ENCODE measurements around the gene TPX2.

Gene TPX2

GRCh38 chr20:31833130-31833930 lies 94.2 kb downstream of the TPX2 start:
- peak; percentile 77 for DNase-seq
- no peak for ATAC-seq

GRCh38 chr20:31833931-31834521 lies 94.9 kb downstream of the TPX2 start:
- Mint-ChIP-seq H3K4me3 (no peak overlapping the region), H3K36me3 (ENCODE audit: low read depth) (no peaks in the 10 kb centered on the region), H3K27ac (no peak overlapping the region), H3K9me3 (no peaks in the 10 kb centered on the region), H3K27me3 (no peaks in the 10 kb centered on the region), H3K4me1 (peaks cover 7% of the 10 kb centered on the region)
- ATAC-seq (no peak), DNase-seq (no peak)

More at GRCh38 chr20:31833130-31833930, 94.2 kb downstream of the TPX2 start:
- peaks cover 7% of the 10 kb centered on the region for H3K4me1 Mint-ChIP-seq
- H3K9me3 Mint-ChIP-seq: no peaks in the 10 kb centered on the region
- no peak overlapping the region for H3K4me3 Mint-ChIP-seq
- no peak overlapping the region for H3K27ac Mint-ChIP-seq
- H3K27me3 Mint-ChIP-seq: no peaks in the 10 kb centered on the region
- H3K36me3 Mint-ChIP-seq (ENCODE audit: low read depth): no peaks in the 10 kb centered on the region

DNA sequence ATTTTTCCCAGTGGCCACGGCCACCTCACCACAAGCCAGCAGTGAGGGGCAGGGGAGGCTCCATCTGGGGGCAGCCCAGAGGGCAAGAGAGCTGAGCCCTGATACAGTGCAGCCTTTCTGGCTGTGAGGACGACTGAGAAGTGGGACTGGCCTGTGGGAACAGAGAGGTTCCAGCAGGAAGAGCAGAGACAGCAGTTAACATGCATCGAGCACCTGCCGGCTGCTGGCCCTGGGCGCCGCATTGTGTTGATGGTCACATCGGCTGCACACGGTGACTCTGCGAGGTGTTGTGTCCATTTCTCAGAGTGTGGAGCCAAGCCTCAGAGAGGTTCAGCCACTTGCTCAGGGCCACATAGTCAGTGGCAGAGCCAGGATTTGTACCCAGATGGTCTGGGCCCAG lies 96.5 kb downstream of the TPX2 start:
- H3K36me3 Mint-ChIP-seq (ENCODE audit: low read depth): no peaks in the 10 kb centered on the region
- H3K9me3 Mint-ChIP-seq: no peaks in the 10 kb centered on the region
- ATAC-seq (no peak), DNase-seq (no peak)
- H3K27ac Mint-ChIP-seq: no peak overlapping the region
- no peak overlapping the region for H3K4me3 Mint-ChIP-seq
- peaks cover 7% of the 10 kb centered on the region for H3K4me1 Mint-ChIP-seq
- H3K27me3 Mint-ChIP-seq: no peaks in the 10 kb centered on the region

DNA sequence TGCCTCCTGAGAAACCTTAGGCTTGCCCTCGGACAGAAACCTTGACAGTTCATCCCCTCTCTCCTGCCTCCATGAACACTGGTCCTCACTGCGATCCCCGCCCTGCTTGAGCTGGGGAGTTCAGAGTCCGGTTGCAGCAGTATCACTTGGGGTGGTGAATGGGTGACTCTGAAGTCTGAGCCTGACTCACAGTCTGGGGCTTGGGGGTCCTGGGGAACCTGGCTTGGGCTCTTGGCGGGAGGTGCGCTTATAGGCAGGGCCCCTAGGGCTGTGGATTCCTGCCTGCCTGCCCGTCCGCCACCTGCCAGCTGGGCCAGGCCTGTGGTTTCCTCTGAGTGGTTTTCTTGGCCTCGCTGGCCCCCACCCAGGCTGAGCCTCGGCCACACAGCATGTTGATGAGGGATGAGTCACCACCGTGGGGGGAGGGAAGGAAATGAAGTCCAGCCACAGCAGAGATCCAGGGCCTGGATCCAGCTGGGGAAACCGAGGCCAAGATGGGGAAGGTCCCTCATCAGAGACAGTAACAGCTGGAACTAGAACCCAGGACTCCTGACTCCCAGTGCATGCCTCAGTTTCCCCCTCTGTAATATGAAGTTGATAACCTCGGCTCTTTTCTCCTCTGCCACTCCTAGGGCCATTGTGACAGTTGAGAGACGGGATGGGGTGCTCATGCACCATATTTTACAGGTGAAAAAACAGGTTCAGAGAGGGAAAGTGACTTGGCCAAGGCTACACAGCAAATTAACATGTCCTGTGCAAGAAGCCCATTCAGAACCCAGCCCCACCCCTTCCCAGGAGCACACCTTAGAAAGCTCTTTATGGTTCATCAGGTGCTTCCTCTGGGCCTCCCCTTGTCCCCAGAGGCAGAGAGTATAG lies 97.1 kb downstream of the TPX2 start:
- Mint-ChIP-seq H3K36me3 (ENCODE audit: low read depth) (no peaks in the 10 kb centered on the region), H3K4me3 (no peak overlapping the region)
- peak; percentile 51 for DNase-seq

DNA sequence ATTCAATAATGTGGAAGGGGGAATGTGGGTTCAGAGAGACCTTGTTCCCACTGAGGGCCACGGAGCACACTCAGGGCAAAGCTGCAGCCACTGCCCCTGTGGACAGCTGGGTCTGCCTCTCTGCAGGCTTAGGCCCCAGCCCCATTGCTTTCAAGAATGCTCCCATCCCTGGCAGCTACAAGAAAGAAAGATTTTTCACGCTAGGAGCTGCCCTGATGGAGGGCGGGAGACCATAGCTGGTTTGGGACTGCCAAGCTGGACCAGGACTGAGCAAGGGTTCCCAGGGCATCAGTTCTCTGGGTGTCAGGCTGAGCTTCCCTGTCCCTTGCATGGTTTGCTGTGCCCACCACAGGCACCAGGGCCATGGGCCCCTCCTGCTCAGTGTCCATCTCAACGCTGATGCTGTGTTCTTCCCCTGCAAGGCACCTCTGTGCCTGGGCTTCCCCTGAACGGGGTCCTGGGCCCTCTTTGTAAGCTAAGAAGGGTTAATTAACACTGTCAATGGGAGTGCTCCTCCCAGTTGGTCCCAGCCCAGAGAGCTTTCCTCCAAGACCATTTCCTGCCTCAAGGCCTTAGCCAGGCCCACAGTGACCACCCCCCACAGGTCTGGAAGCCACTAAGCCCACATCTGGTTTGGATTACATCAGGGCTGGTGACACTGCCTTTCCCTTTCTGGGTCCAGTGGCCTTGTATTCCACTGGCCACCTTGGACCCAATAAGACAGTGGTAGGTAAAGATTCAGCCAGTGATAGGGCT lies 97.9 kb downstream of the TPX2 start:
- Mint-ChIP-seq H3K9me3 (no peaks in the 10 kb centered on the region), H3K4me3 (no peak overlapping the region), H3K27ac (no peak overlapping the region), H3K4me1 (peaks cover 7% of the 10 kb centered on the region), H3K36me3 (ENCODE audit: low read depth) (no peaks in the 10 kb centered on the region), H3K27me3 (no peaks in the 10 kb centered on the region)
- DNase-seq (no peak), ATAC-seq (no peak)

More for the DNA sequence above, 97.1 kb downstream of the TPX2 start:
- Mint-ChIP-seq H3K4me1 (peaks cover 7% of the 10 kb centered on the region), H3K27me3 (no peaks in the 10 kb centered on the region), H3K27ac (no peak overlapping the region), H3K9me3 (no peaks in the 10 kb centered on the region)
- ATAC-seq: peak; percentile 64

DNA sequence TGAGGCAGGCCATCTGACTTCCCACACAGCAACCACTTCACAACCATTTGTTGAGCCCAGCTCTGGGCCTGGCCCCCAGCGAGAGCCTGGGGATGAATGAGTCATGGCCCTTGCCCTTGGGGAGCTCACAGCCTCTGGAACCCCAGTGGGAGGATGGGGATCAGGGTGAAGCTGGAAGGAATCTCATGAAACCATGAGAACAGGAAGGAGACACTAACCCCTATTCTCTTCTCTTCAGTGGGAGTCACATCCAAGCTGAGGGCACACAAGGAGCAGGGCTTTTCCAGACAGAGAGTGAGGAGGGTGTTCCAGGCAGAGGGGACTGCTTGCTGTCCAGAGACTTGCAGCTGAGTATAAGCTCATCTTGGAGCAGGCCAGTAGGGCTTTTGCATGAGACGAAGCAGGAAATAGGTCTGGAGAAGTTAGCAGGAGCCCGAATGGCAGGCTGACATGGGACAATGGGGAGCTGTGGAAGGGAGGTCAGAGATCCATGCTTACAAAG lies 98.9 kb downstream of the TPX2 start:
- H3K36me3 Mint-ChIP-seq (ENCODE audit: low read depth): no peaks in the 10 kb centered on the region

DNA sequence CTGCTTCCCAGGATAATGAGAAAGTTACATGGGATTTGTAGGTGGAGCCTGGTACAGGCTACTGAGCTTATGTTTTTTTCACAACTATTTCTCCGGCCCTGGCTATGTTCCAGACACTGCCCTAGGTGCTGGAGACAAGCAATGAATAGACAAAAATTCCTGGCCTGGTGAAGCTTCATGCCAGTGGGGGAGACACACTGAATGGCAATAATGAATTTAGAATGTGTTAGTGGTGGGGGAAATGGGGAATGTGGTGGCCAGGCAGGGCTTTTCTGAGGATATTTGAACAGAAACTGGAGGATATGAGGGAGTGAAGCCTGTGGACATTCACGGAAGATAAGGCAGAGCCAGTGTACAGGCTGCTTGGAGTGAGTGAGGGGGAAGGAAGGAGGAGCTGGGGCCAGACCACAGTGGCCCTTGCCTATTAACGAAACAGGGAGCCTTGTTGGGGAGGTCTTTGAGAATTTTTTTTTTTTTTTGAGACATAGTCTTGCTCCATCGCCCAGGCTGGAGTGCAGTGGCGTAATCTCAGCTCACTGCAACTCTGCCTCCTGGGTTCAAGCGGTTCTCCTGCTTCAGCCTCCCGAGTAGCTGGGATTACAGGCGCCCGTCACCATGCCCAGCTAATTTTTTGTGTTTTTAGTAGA lies 99.7 kb downstream of the TPX2 start:
- Mint-ChIP-seq H3K4me3 (no peak overlapping the region), H3K4me1 (peaks cover 7% of the 10 kb centered on the region), H3K9me3 (no peaks in the 10 kb centered on the region), H3K27ac (no peak overlapping the region), H3K36me3 (ENCODE audit: low read depth) (no peaks in the 10 kb centered on the region), H3K27me3 (no peaks in the 10 kb centered on the region)
- no peak for DNase-seq
- ATAC-seq: no peak

More for the DNA sequence above, 98.9 kb downstream of the TPX2 start:
- no peaks in the 10 kb centered on the region for H3K9me3 Mint-ChIP-seq
- DNase-seq (no peak), ATAC-seq (no peak)
- no peaks in the 10 kb centered on the region for H3K27me3 Mint-ChIP-seq
- H3K4me1 Mint-ChIP-seq: peaks cover 7% of the 10 kb centered on the region
- H3K27ac Mint-ChIP-seq: no peak overlapping the region
- no peak overlapping the region for H3K4me3 Mint-ChIP-seq

DNA sequence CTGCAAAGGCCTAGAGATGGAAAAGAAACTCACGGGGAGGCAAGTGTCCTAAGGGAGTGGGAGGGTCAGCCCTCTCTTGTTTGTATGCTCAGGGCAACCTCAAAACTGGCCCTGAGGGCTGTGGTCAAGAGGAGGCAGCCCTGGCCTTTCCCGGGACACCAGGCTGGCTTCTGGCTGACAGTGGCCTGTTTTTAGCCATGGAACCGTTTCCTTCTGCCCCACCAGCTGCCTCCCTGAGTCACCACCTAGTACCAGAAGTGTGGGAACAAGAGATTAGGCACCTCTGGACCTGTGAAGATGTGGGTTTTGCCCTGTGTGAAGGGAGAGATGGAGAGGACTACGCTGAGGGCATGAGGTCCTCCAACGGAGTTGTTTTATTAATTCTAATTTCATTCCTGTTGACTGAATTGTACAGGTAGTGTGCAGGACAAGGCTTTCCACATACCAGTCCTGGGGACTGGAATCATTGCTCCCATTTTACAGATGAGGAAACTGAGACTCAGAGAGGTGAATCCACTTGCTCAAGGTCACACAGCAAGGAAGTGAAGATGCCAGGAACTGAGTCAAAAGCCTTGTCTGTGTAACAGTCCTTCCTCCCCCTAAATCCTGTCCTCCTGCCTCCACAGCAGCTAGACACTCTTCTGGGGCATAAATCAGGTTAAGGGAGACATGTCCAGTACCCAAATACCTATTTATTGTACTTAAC lies 100.8 kb downstream of the TPX2 start:
- Mint-ChIP-seq H3K4me3 (no peak overlapping the region), H3K27ac (no peak overlapping the region), H3K4me1 (peaks cover 7% of the 10 kb centered on the region), H3K27me3 (no peaks in the 10 kb centered on the region), H3K9me3 (no peaks in the 10 kb centered on the region), H3K36me3 (ENCODE audit: low read depth) (no peaks in the 10 kb centered on the region)
- ATAC-seq (no peak), DNase-seq (no peak)

- ATAC-seq (no peak), DNase-seq (no peak)
- Mint-ChIP-seq H3K27me3 (no peaks in the 10 kb centered on the region), H3K4me1 (peaks cover 4% of the 10 kb centered on the region), H3K9me3 (no peaks in the 10 kb centered on the region), H3K27ac (no peak overlapping the region), H3K36me3 (ENCODE audit: low read depth) (no peaks in the 10 kb centered on the region), H3K4me3 (no peak overlapping the region)
These were observed 102.1 kb downstream of the TPX2 start for GRCh38 chr20:31840906-31841816.

GRCh38 chr20:31841928-31842327 lies 102.8 kb downstream of the TPX2 start:
- H3K4me1 Mint-ChIP-seq: no peaks in the 10 kb centered on the region
- H3K27ac Mint-ChIP-seq: no peak overlapping the region
- DNase-seq (no peak), ATAC-seq (no peak)
- H3K27me3 Mint-ChIP-seq: peaks cover 1% of the 10 kb centered on the region
- H3K9me3 Mint-ChIP-seq: no peaks in the 10 kb centered on the region
- H3K4me3 Mint-ChIP-seq: no peak overlapping the region
- H3K36me3 Mint-ChIP-seq (ENCODE audit: low read depth): no peaks in the 10 kb centered on the region

GRCh38 chr20:31842471-31843157 lies 103.5 kb downstream of the TPX2 start:
- Mint-ChIP-seq H3K27me3 (peaks cover 1% of the 10 kb centered on the region), H3K27ac (no peak overlapping the region), H3K4me1 (no peaks in the 10 kb centered on the region), H3K9me3 (no peaks in the 10 kb centered on the region), H3K4me3 (no peak overlapping the region), H3K36me3 (ENCODE audit: low read depth) (no peaks in the 10 kb centered on the region)
- DNase-seq (no peak), ATAC-seq (no peak)

DNA sequence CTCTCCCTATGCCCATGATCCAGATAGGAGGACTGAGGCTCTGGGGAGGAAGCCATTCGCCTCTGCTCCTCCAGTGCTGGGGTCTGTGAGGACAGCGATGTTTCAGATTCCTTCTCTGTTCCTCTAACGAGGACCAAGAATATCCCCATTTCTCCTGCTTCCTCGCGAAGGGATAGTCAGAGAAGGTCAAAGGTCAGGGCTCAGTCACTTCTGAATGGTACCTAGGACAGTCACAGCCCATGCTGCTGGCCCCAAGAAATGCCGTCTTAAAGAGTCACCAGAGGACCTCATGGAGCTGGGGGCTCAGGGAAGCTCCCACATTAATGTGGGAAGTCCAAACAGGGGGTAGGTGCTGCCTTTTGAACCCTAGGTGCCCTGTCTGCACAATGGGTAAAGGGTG lies 104.2 kb downstream of the TPX2 start:
- Mint-ChIP-seq H3K36me3 (ENCODE audit: low read depth) (no peaks in the 10 kb centered on the region), H3K27ac (no peak overlapping the region), H3K4me3 (no peak overlapping the region), H3K9me3 (no peaks in the 10 kb centered on the region), H3K27me3 (peaks cover 1% of the 10 kb centered on the region), H3K4me1 (no peaks in the 10 kb centered on the region)
- ATAC-seq: no peak
- DNase-seq: no peak
